GM18870 (cell line): ENCODE data around the gene TTF1.
A peak's percentile ranks its signal among the peaks of the same experiment; 100 is the strongest.

ENCODE experiments used
- ATAC-seq: cut with Tn5 transposase; IDR thresholded peaks from one replicate; pipeline ENCODE4 v1.9.1; 2021; ENCODE audit warnings: moderate library complexity; ENCODE audit not compliant: unreplicated experiment

TTF1 gene

GRCh38 chr9:132369421-132369820 is 37.2 kb downstream of the TTF1 start:
- no peak for ATAC-seq

- no peak for ATAC-seq
Observed at GRCh38 chr9:132367613-132368313, 38.9 kb downstream of the TTF1 start.

- ATAC-seq: no peak
Observed at GRCh38 chr9:132366481-132366880, 40.2 kb downstream of the TTF1 start.

GRCh38 chr9:132365986-132366385 is 40.7 kb downstream of the TTF1 start:
- no peak for ATAC-seq

- ATAC-seq: no peak
Observed at GRCh38 chr9:132364068-132364467, 42.6 kb downstream of the TTF1 start.

- no peak for ATAC-seq
Observed at GRCh38 chr9:132357764-132358163, 48.9 kb downstream of the TTF1 start.

- no peak for ATAC-seq
Observed at GRCh38 chr9:132356324-132356924, 50.2 kb downstream of the TTF1 start.

GRCh38 chr9:132354637-132355355 is 51.8 kb downstream of the TTF1 start, which contains the start of gene SETX:
Gene SETX (minus strand): TSS chr9:132354986. CDS start chr9:132349428, 5,558 bp downstream.
- ATAC-seq: peak; percentile 66

GRCh38 chr9:132351404-132352045 is 55.1 kb downstream of the TTF1 start:
- no peak for ATAC-seq

GRCh38 chr9:132350861-132351315 is 55.8 kb downstream of the TTF1 start:
- no peak for ATAC-seq

- ATAC-seq: no peak
Observed at GRCh38 chr9:132348676-132349075, 58.0 kb downstream of the TTF1 start.

GRCh38 chr9:132346177-132346576 is 60.5 kb downstream of the TTF1 start:
- no peak for ATAC-seq

- ATAC-seq: no peak
Observed at GRCh38 chr9:132341177-132341840, 65.3 kb downstream of the TTF1 start.

- no peak for ATAC-seq
Observed at GRCh38 chr9:132334364-132334763, 72.3 kb downstream of the TTF1 start.

GRCh38 chr9:132333556-132333955 is 73.1 kb downstream of the TTF1 start:
- ATAC-seq: no peak

- no peak for ATAC-seq
Observed at GRCh38 chr9:132328580-132328979, 78.1 kb downstream of the TTF1 start.

GRCh38 chr9:132327537-132327936 is 79.1 kb downstream of the TTF1 start:
- no peak for ATAC-seq
